Lower lobe of right lung (tissue), 2 donors: ENCODE measurements around the gene PYGM. TPM values are rescaled to one million over a fixed set of nuclear protein-coding genes. Genes with fewer than 3 reads are reported as not detected.
A peak's percentile ranks its signal among the peaks of the same experiment; 100 is the strongest.

Source experiments
- ATAC-seq, 2 donors: fragments of 200-7000 bp; cut with Tn5 transposase; one replicate each; pipeline ENCODE4 v1.9.1; 2020 to 2022; ENCODE audit warnings: mild to moderate bottlenecking in 2 of 2, moderate library complexity in 2 of 2
- DNase-seq: peaks from one replicate; pipeline ENCODE4 v3.0.0-alpha.2; 2020
- H3K27ac ChIP-seq: fragments of 200-600 bp; one replicate; pipeline ENCODE4 v1.8.0; 2022
- H3K27me3 ChIP-seq: fragments of 200-600 bp; one replicate; pipeline ENCODE4 v1.8.0; 2022; ENCODE audit warnings: low read depth
- H3K36me3 ChIP-seq: fragments of 200-600 bp; one replicate; pipeline ENCODE4 v1.8.0; 2022; ENCODE audit warnings: mild to moderate bottlenecking
- H3K4me1 ChIP-seq: fragments of 200-600 bp; one replicate; pipeline ENCODE4 v1.8.0; 2022
- H3K4me3 ChIP-seq: fragments of 200-600 bp; one replicate; pipeline ENCODE4 v1.8.0; 2022; ENCODE audit warnings: mild to moderate bottlenecking
- H3K9me3 ChIP-seq: fragments of 200-600 bp; one replicate; pipeline ENCODE4 v1.8.0; 2022
- CTCF ChIP-seq: fragments of 200-600 bp; IDR thresholded peaks from one replicate; pipeline ENCODE4 v1.8.0; 2022; ENCODE audit warnings: antibody characterized with exemption, mild to moderate bottlenecking
- intact Hi-C: fragments of 100-400 bp; cut with DNase I; formaldehyde crosslinking; loops from one replicate; pipeline ENCODE4 v1.11.0; 2022
- total RNA-seq: library from RNA; stranded (reverse); fragmentation: NEBNext Ultra II Directional; extraction: Animal tissue kit (Norgen Biotek cat#: 25700); gene quantifications from one replicate; pipeline ENCODE4 v1.2.1, GENCODE V29; 2021
- donor health status: DM: no; HTN: yes; CAD: no; lungs with severe emphysema.

PYGM gene
- total RNA-seq, 1 donor from 2014 or later, result 2.6 TPM

DNA sequence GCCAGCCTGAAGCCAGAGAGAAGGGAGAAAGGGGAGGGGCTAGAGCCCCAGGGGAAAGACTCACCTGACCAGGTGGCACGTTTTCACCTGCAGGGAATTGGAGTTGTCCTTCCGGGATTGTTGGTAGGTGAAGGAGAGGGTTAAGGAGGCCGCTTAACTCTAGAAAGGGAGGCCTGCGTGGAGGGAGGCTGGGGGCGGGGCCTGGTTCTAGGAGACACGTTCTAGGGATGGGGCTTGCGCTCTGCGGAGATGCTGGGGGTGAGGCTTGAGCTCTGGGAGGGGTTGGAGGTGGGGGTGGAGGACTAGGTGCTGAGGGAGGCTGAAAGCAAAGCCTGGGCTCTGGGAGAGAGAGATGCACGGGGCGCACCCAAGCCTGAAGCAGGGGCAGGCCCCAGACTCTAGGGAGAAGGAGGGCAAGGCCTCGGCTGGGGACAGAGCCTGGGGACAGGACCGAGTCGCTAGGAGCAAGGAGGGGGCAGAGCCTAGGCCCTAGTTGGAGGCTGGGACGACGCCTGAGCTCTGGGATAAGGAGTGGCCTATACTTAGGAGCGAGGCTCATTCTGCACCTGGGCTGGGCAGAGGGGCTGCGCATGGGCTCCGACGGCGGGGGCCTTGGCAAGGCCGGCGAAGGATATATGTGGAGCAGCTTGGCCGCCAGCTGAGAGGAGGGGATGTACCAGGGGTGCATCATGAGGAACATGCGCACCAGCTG is 18.2 kb downstream of the PYGM start:
- Histone ChIP-seq H3K9me3 (no peaks in the 10 kb centered on the region), H3K27ac (peak overlapping the region; percentile 94), H3K4me1 (peaks cover 40% of the 10 kb centered on the region), H3K27me3 (peaks cover 14% of the 10 kb centered on the region), H3K36me3 (peaks cover 16% of the 10 kb centered on the region), H3K4me3 (peak overlapping the region; percentile 76)
- TF ChIP-seq CTCF, result no peak
- no peak for DNase-seq
- intact Hi-C loops, result no loop called here
- no peak for ATAC-seq

GRCh38 chr11:64739871-64740270 is 19.9 kb downstream of the PYGM start:
- ATAC-seq (no peak), DNase-seq (no peak)
- TF ChIP-seq CTCF, result no peak
- Histone ChIP-seq H3K4me1 (peaks cover 29% of the 10 kb centered on the region), H3K27me3 (peaks cover 14% of the 10 kb centered on the region), H3K9me3 (no peaks in the 10 kb centered on the region), H3K36me3 (peaks cover 32% of the 10 kb centered on the region), H3K27ac (no peak overlapping the region), H3K4me3 (no peak overlapping the region)
- intact Hi-C loops, result no loop called here

GRCh38 chr11:64736654-64737053 is 23.1 kb downstream of the PYGM start:
- Histone ChIP-seq H3K27ac (no peak overlapping the region), H3K4me3 (no peak overlapping the region), H3K36me3 (peaks cover 43% of the 10 kb centered on the region), H3K27me3 (peaks cover under 1% of the 10 kb centered on the region), H3K4me1 (peaks cover 3% of the 10 kb centered on the region), H3K9me3 (no peaks in the 10 kb centered on the region)
- DNase-seq, result no peak
- no peak for ATAC-seq
- intact Hi-C loops, result no loop called here
- no peak for TF ChIP-seq CTCF

DNA sequence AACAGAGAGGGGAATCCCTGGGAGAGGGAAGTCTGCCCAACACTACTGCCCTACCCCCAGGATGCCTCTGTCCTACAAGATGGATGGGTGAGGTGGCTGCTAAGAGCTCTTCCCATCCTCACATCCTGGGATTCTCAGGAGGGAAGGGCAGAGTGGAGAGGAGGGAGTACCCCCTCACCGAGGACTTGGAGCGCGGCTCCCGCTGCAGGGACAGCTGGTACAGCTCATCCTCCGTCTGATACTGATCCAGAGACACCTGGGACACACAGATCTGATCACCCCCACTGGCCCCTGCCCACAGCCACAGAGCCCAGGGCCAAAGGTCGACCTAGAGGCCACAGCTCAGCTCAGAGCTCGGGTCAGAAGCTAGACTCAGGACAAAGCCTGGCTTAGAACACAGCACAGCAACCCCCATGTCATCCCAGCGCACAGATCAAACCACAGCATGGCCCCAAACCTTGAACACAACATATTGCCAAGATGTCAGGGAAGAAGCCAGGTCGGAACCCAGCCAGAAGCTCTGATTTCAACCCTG is 24.0 kb downstream of the PYGM start:
- no peak for DNase-seq
- H3K4me3 ChIP-seq, result no peak overlapping the region
- H3K27me3 ChIP-seq, result no peaks in the 10 kb centered on the region
- peak in 1 of 2 donors; percentile 9 for ATAC-seq
- intact Hi-C loops, result no loop called here
- no peaks in the 10 kb centered on the region for H3K4me1 ChIP-seq
- H3K36me3 ChIP-seq, result peaks cover 48% of the 10 kb centered on the region
- no peak overlapping the region for H3K27ac ChIP-seq
- TF ChIP-seq CTCF, result no peak
- no peaks in the 10 kb centered on the region for H3K9me3 ChIP-seq

- intact Hi-C loops, result no loop called here
- H3K36me3 ChIP-seq, result peaks cover 51% of the 10 kb centered on the region
Observed at GRCh38 chr11:64734811-64735724, 24.7 kb downstream of the PYGM start.

More at GRCh38 chr11:64734811-64735724, 24.7 kb downstream of the PYGM start:
- DNase-seq (no peak), ATAC-seq (peak in 1 of 2 donors; percentile 18)
- H3K27me3 ChIP-seq, result no peaks in the 10 kb centered on the region
- no peaks in the 10 kb centered on the region for H3K4me1 ChIP-seq
- H3K27ac ChIP-seq, result no peak overlapping the region
- no peak overlapping the region for H3K4me3 ChIP-seq
- H3K9me3 ChIP-seq, result no peaks in the 10 kb centered on the region
- no peak for TF ChIP-seq CTCF
